PC-3 (cell line): ENCODE results near the gene VPS51. TPM values are rescaled to one million over a fixed set of nuclear protein-coding genes. Genes with fewer than 3 reads are reported as not detected.

Source experiments
- ATAC-seq: fragments of 200-7000 bp; cut with Tn5 transposase; 2 replicates; pipeline ENCODE4 v1.9.1; 2020; ENCODE audit warnings: mild to moderate bottlenecking, moderate library complexity
- BruUV-seq: library from RNA; stranded (reverse); fragments of 400-500 nt; replicated peaks from 2 replicates; lab custom pipeline; 2021; lab: Mats Ljungman, UMichigan
- CTCF ChIA-PET: fragments of 300-600 bp; sonication (Branson Sonifier 250); formaldehyde crosslinking; loops from one replicate; lab custom pipeline; 2022; ENCODE audit warnings: antibody characterized with exemption; lab: Charles Lee
- POLR2A ChIA-PET: fragments of 300-600 bp; sonication (Branson Sonifier 250); formaldehyde crosslinking; loops from one replicate; lab custom pipeline; 2022; ENCODE audit warnings: antibody characterized with exemption; ENCODE audit not compliant: unreplicated experiment; lab: Charles Lee
- DNase-seq: peaks from one replicate; pipeline ENCODE4 v3.0.0-alpha.2; 2015
- H2AFZ ChIP-seq: fragments of 300-600 bp; sonication (generic); 2 replicates; pipeline ENCODE4 v1.6.0; 2016; ENCODE audit warnings: antibody characterized with exemption, low read length
- H3F3A ChIP-seq: fragments of 300-600 bp; sonication (generic); one replicate; pipeline ENCODE4 v1.6.0; 2017; ENCODE audit warnings: antibody characterized with exemption, low read length, control low read depth, mild to moderate bottlenecking; ENCODE audit not compliant: unreplicated experiment
- H3K27ac ChIP-seq: fragments of 300-600 bp; sonication (generic); 2 replicates; pipeline ENCODE4 v1.5.1; 2016; ENCODE audit warnings: mild to moderate bottlenecking, low read length
- H3K27me3 ChIP-seq: fragments of 300-600 bp; sonication (generic); 2 replicates; pipeline ENCODE4 v1.6.1; 2016; ENCODE audit warnings: low read length, mixed read lengths
- H3K36me3 ChIP-seq: fragments of 300-600 bp; sonication (generic); 2 replicates; pipeline ENCODE4 v1.6.1; 2016; ENCODE audit warnings: low read depth, mixed run types, low read length, mixed read lengths
- H3K4me1 ChIP-seq: fragments of 300-600 bp; sonication (generic); 2 replicates; pipeline ENCODE4 v1.5.1; 2016; ENCODE audit warnings: low read length; ENCODE audit not compliant: insufficient read depth
- H3K4me2 ChIP-seq: fragments of 300-600 bp; sonication (generic); 2 replicates; pipeline ENCODE4 v1.6.0; 2016; ENCODE audit warnings: low read length
- H3K4me3 ChIP-seq: fragments of 300-600 bp; sonication (generic); 2 replicates; pipeline ENCODE4 v1.5.1; 2016; ENCODE audit warnings: mild to moderate bottlenecking, low read length, mixed read lengths
- H3K79me2 ChIP-seq: fragments of 300-600 bp; sonication (generic); 2 replicates; pipeline ENCODE4 v1.6.1; 2017; ENCODE audit warnings: low read length, mixed read lengths
- H3K9ac ChIP-seq: fragments of 300-600 bp; sonication (generic); 2 replicates; pipeline ENCODE4 v1.6.0; 2016; ENCODE audit warnings: mild to moderate bottlenecking, low read length
- H3K9me2 ChIP-seq: fragments of 300-600 bp; sonication (generic); replicated peaks from 2 replicates; pipeline ENCODE4 v1.6.1; 2016; ENCODE audit warnings: mixed run types, low read length, mixed read lengths
- H3K9me3 ChIP-seq: fragments of 300-600 bp; sonication (generic); 2 replicates; pipeline ENCODE4 v1.6.1; 2016; ENCODE audit warnings: low read length, mixed read lengths
- H4K20me1 ChIP-seq: fragments of 300-600 bp; sonication (generic); 2 replicates; pipeline ENCODE4 v1.6.1; 2016; ENCODE audit warnings: low read length, mixed read lengths
- CTCF ChIP-seq: fragments of 300-600 bp; sonication (generic); conservative IDR thresholded peaks from 2 replicates; pipeline ENCODE4 v1.5.1; 2017; ENCODE audit warnings: antibody characterized with exemption, low read depth, mild to moderate bottlenecking, low read length
- EZH2 ChIP-seq: fragments of 300-600 bp; sonication (generic); IDR thresholded peaks from one replicate; pipeline ENCODE4 v1.6.1; 2017; ENCODE audit warnings: antibody characterized with exemption, mild to moderate bottlenecking, low read length; ENCODE audit not compliant: unreplicated experiment
- EZH2phosphoT487 ChIP-seq: fragments of 300-600 bp; sonication (generic); IDR thresholded peaks from 2 replicates; pipeline ENCODE4 v1.6.1; 2018; ENCODE audit warnings: mild to moderate bottlenecking, antibody characterized with exemption, low read length, borderline replicate concordance
- intact Hi-C: fragments of 100-400 bp; cut with micrococcal nuclease; formaldehyde crosslinking; loops from 2 replicates; pipeline ENCODE4 v1.9.0; 2023
- total RNA-seq: library from RNA; depleted of rRNA; stranded (reverse); fragments of >200 nt; gene quantifications from 2 replicates; pipeline ENCODE4 v1.2.3, GENCODE V29; 2014

The VPS51 gene
- total RNA-seq, 1 experiment from 2014 or later = 414 TPM

- H3K4me2 ChIP-seq = peak within 1 kb of the TSS; percentile 91
- peaks cover 35% of the 10 kb centered on the region for H3K36me3 ChIP-seq
- CTCF ChIA-PET = no interaction called here
- POLR2A ChIA-PET = no interaction called here
- H3K9me3 ChIP-seq = no peaks in the 10 kb centered on the region
- peak; percentile 92 for ATAC-seq
- no peaks in the 10 kb centered on the region for H3F3A ChIP-seq
- TF ChIP-seq EZH2phosphoT487 = no peak
- TF ChIP-seq CTCF = no peak
- TF ChIP-seq EZH2 = no peak
- peak within 1 kb of the TSS; percentile 82 for H2AFZ ChIP-seq
- no peaks in the 10 kb centered on the region for H3K27me3 ChIP-seq
- H3K4me3 ChIP-seq = peak within 1 kb of the TSS; percentile 89
- no peaks in the 10 kb centered on the region for H3K9me2 ChIP-seq
- DNase-seq = peak; percentile 98
- H4K20me1 ChIP-seq = no peaks in the 10 kb centered on the region
- peak within 1 kb of the TSS; percentile 96 for H3K9ac ChIP-seq
- intact Hi-C loops = loop anchor here (2.0 kb wide), 2 partner anchors 41 to 167 kb away; partner anchors contain the start of gene ATG2A
- peaks cover 63% of the 10 kb centered on the region for H3K79me2 ChIP-seq
- peak within 1 kb of the TSS; percentile 63 for H3K27ac ChIP-seq
- H3K4me1 ChIP-seq = peaks cover 21% of the 10 kb centered on the region
- BruUV-seq = no TSS peak
These were observed 12.0 kb upstream of the VPS51 start, which contains the start of the genes CDCA5 and ZFPL1 for GRCh38 chr11:65083834-65084597. TSS of gene CDCA5 (minus strand) at chr11:65084040. CDS start at chr11:65083978, 62 bp downstream. TSS of gene ZFPL1 (plus strand) at chr11:65084222. CDS start at chr11:65084699, 477 bp downstream.

- peak overlapping the region; percentile 82 for H2AFZ ChIP-seq
- ATAC-seq (peak; percentile 15), DNase-seq (no peak)
- H3K4me1 ChIP-seq = peaks cover 21% of the 10 kb centered on the region
- H3K27me3 ChIP-seq = no peaks in the 10 kb centered on the region
- peak overlapping the region; percentile 96 for H3K9ac ChIP-seq
- H3F3A ChIP-seq = no peaks in the 10 kb centered on the region
- peak overlapping the region; percentile 63 for H3K27ac ChIP-seq
- ChIA-PET POLR2A (interaction anchor here (0.5 kb wide), 1 partner anchor 224 kb away, joined by 9 read pairs; no protein-coding TSS in a partner anchor), CTCF (no interaction called here)
- H4K20me1 ChIP-seq = no peaks in the 10 kb centered on the region
- intact Hi-C loops = loop anchor here (2.0 kb wide), 2 partner anchors 42 to 168 kb away; partner anchors contain the start of gene ATG2A
- peak overlapping the region; percentile 89 for H3K4me3 ChIP-seq
- TSS peak; percentile 64 for BruUV-seq
- H3K4me2 ChIP-seq = peak overlapping the region; percentile 91
- no peaks in the 10 kb centered on the region for H3K9me3 ChIP-seq
- H3K36me3 ChIP-seq = peaks cover 30% of the 10 kb centered on the region
- no peak for TF ChIP-seq CTCF
- TF ChIP-seq EZH2phosphoT487 = no peak
- no peak for TF ChIP-seq EZH2
- H3K79me2 ChIP-seq = peaks cover 57% of the 10 kb centered on the region
- H3K9me2 ChIP-seq = no peaks in the 10 kb centered on the region
These were observed 11.2 kb upstream of the VPS51 start for GRCh38 chr11:65084598-65085375.
